NCI-H2081 treated with DMSO at 0.1 percent for 48 hours (cell line): ENCODE data around the gene TRAPPC2.
"Not testable (repeated sequence)": the region's sequence is repeated elsewhere in the genome, so short reads cannot be mapped to it uniquely, and the experiment has no call there.

Source experiments
- DNase-seq: peaks from one replicate; lab custom pipeline; 2025; lab: John Stamatoyannopoulos, UW

The TRAPPC2 gene

GRCh38 chrX:13698432-13698831 is 36.0 kb downstream of the TRAPPC2 start:
- DNase-seq, result no peak

DNA sequence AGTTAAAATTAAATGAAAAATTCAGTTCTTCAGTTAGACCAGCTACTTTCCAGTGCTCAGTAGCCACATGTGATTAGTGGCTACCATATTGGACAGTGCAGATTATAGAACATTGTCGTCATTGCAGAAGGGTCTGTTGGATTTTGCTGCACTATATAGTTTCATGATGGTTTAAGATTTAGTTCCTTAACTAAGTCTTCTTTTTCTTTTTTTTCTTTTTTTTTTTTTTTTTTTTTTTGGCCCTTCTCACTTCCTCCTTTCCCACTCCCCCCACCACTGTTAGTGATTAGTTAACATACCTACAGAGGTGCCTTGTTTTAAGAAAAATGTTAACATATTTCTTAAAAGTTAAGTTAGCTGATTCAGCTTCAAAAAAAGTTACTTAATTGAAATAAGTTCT is 36.4 kb downstream of the TRAPPC2 start:
- DNase-seq, result no peak

GRCh38 chrX:13697455-13697854 is 37.0 kb downstream of the TRAPPC2 start:
- no peak for DNase-seq

DNA sequence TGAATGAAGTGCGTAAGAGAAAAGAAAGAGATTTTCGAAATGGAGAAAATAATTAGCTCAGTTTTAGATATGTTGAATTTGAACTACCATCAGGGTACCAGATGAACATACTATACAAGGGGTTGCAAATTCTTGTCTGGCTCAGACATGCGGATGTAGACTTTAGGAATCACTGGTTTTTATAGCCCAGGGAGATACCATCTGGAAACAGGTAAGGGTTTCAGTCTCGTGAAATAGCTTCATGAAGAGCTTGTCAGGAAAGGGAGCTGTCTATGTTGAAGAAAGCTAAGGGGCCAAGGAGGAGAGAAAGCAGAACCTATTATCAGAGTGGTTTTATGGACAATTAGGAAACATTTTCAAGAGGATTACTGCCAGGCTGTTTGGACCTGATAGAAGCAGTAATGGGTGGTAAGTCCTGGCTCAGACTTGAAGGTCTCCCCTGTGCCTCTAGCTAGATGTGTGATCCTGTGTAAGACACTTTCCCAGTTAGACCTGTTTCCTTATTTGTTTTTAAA is 38.8 kb downstream of the TRAPPC2 start:
- no peak for DNase-seq

DNA sequence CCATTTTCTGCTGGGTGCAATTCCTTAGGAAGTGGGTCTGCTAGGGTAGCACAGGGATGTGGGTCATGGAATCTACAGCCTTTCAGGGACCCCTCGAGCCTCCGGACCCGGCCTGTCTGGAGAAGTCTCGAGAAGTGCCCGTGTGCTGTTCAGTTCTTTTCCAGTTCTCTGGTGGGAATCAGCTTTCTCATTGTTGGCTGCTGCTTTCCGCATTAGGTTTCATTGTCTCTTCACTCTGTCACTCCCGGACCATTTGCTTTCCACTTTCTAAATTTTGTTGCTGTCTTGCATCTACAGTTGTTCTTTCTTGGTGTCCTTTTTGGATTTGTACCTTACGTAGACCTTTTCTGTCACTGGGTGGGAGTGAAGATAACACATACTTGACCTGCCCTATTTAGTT is 39.4 kb downstream of the TRAPPC2 start:
- DNase-seq, result no peak

DNA sequence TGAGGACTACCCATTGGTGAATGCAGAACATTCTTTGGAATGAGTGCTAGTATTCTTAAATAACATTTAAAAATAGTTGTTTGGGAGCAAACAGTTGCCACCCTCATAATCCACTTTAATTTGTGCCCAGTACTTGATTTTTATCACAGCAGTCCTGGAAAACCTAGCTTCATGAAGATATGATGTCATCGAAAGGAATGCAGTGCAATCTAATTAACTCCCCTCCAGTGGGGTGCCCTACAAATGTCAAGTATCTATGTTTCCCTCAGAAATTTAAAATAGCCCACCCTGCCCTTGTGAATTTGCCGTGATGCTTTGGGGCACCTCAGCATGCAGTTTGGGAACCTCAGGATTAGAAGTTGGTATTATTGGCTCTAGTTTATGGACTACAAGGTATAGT is 40.1 kb downstream of the TRAPPC2 start:
- DNase-seq, result no peak

- DNase-seq, result no peak
These were observed 41.0 kb downstream of the TRAPPC2 start for GRCh38 chrX:13693341-13693961.

GRCh38 chrX:13692771-13693231 is 41.6 kb downstream of the TRAPPC2 start:
- DNase-seq, result no peak

DNA sequence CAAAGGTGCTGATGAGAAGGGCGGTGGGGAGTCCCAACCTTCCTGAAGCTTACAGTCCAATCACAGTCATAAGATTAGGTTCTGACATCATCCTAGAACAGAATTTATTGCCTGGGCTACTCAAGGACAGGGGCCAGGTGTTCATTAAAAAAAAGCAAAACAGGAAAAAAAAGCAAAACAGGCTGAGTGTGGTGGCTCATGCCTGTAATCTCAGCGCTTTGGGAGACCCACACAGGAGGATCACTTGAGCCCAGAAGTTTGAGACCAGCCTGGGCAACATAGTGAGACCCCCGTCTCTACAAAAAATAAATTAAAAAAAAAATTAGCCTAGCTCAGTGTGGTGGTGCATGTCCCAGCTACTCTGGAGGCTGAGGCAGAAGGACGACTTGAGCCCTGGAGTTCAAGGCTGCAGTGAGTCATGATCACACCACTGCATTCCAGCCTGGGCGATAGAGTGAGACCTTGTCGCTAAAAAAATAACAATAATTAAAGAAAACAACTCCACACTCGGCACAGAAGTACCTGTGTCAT is 42.5 kb downstream of the TRAPPC2 start:
- DNase-seq, result no peak

GRCh38 chrX:13690836-13691235 is 43.6 kb downstream of the TRAPPC2 start:
- no peak for DNase-seq

- no peak for DNase-seq
These were observed 44.6 kb downstream of the TRAPPC2 start for GRCh38 chrX:13689741-13690211.

DNA sequence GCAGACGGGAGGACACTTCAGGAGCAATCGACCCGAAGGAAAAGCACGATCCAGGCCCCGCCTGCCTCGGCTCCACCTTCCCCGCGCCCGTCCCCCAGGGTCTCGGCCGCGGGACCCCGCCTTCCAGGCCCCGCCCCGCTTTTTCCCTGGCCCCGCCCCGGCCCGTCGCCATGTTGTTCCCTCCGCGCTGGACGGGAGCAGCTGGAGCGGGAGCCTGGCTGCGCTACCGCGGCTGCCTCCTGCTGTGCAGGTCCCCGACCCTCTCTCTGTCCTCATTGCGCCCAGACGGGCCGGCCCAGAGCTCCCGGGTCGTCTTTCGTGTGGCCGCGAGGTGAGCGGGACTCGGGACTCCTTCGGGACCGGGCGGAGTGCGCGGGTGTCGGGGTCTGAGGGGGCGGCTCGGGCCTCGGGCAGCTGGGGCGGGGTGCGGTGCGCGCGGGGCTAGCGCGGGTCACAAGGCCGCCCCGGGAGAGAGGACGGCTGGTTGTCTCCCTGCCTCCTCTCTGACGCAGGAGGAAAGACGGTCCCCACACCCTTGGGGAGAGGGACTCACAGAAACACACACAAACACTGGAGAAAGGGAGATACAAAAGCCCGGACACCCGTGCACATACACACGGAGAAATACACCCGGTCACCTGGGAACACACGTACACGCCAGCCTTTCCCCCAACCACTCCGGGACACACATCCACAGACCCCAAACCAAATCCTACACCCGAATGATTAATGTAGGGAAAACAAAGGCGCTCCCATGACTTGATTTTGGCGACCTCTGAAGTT is 45.3 kb downstream of the TRAPPC2 start, which contains the start of gene RAB9A:
RAB9A (plus strand) TSS at position 171 of the 783 bp plus-strand sequence. CDS start 19,619 bp downstream, outside the sequence.
- DNase-seq, result no peak

DNA sequence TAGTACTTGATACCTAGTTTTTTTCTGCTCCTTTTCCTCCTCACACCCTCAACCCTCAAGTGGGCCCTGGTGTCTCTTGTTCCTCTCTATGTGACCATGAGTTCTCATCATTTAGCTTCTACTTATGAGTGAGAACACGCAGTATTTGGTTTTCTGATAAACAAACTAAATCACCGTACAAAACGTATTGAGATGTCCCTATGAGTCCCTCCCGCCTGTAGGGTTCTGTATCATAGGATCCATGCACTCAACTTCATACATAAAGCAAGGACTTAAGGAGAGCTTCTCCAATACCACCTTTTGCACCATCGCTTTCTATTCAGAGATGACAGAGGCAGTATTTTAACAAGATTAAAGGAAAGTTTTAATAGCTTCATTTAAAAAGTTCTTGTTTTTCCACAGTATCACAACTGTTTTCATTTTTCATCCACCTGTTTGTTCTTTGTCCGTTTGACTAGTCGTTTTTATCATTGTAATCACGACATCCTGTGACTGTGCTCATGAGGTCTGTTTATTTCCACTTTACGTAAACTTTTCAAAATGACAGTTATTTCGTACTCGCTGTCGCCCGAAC is 45.9 kb downstream of the TRAPPC2 start:
- no peak for DNase-seq

DNA sequence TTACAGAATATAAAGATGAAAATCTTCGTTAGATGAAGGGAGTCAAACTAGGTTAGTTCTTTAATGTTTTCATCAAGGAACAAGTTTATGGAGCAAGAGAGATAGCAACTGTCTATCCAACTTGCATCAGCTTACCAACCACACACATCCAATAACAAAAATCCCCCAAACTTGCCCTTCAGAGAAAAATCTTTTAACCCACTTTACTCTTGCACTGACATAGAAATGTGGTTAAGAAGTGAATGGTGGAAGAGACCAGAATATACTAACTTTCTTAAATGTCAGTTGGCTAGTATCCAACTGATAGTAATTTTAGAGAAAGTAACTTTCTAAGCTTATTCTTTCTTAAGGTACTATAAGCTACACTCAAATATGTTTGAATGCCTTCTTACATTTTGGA is 47.2 kb downstream of the TRAPPC2 start:
- no peak for DNase-seq

- no peak for DNase-seq
These were observed 49.2 kb downstream of the TRAPPC2 start for GRCh38 chrX:13685126-13685763.

GRCh38 chrX:13684361-13684760 is 50.1 kb downstream of the TRAPPC2 start:
- no peak for DNase-seq

DNA sequence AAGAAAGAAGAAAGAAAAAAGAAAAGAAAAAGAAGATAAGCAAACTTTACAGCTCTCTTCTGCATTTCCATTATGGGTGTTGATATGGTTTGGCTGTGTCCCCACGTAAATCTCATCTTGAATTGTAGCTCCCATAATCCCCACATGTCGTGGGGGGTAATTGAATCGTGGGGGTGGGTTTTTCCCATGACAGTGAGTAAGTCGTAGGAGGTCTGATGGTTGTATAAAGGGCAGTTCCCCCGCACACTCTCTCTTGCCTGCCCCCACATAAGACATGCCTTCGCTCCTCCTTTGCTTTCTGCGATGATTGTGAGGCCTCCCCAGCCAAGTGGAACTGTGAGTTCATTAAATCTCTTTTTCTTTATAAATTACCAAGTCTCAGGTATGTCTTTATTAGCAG is 52.8 kb downstream of the TRAPPC2 start:
- no peak for DNase-seq

DNA sequence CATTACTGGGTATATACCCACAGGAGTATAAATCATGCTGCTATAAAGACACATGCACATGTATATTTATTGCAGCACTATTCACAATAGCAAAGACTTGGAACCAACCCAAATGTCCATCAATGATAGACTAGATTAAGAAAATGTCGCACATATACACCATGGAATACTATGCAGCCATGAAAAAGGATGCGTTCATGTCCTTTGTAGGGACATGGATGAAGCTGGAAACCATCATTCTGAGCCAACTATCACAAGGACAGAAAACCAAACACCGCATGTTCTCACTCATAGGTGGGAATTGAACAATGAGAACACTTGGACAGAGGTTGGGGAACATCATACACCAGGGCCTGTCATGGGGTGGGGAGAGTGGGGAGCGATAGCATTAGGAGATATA is 54.7 kb downstream of the TRAPPC2 start:
- DNase-seq, result not testable (repeated sequence)

- DNase-seq, result no peak
These were observed 57.5 kb downstream of the TRAPPC2 start for GRCh38 chrX:13676885-13677284.

DNA sequence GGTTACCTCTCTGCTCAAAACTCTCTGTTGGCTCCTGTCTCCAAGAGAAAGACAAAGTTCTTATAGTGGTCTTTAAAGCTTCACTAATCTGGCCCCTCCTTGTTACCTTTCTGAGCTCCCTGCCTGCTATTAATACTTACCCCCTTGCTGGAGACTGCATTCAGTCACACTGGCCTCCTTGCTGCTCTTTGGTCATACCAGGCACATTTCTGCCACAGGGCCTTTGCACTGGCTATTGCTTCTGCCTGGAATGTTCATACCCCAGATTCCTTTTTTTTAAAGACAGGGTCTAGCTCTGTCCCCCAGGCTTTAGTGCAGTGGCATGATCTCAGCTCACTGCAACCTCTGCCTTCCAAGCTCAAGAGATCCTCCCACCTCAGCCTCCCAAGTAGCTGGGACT is 61.4 kb downstream of the TRAPPC2 start:
- no peak for DNase-seq

DNA sequence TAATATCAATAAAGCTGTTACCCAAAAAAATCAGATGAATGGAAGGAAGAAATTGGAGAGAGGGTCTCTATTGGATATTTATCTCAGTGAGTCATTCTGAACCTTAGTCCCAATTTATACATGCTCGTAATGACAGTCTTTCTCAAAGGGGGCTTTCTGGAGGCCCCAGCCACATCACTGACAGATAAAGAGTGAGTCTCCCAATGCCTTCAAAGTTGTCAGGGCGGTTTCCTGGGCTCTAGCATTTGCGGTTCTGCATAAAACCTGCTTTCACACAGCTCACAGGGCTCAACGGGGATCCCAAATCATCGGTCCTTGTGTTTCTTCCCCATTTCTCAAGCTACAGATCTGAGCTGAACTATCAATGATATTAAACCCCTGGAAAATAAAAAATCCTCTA is 64.2 kb downstream of the TRAPPC2 start:
- DNase-seq, result no peak

GRCh38 chrX:13669755-13670154 is 64.7 kb downstream of the TRAPPC2 start:
- not testable (repeated sequence) for DNase-seq
